H1 (cell line): ENCODE data around the gene RFX6. TPM values are rescaled to one million over a fixed set of nuclear protein-coding genes. Genes with fewer than 3 reads are reported as not detected.
A peak's percentile ranks its signal among the peaks of the same experiment; 100 is the strongest.

ENCODE experiments used
- CTCF ChIA-PET: fragments of 300-600 bp; sonication (Branson Sonifier 250); formaldehyde crosslinking; loops from one replicate; lab custom pipeline; 2021; ENCODE audit not compliant: partially characterized antibody; lab: Charles Lee
- POLR2A ChIA-PET: fragments of 300-600 bp; sonication (Branson Sonifier 250); formaldehyde crosslinking; loops from one replicate; lab custom pipeline; 2021; ENCODE audit warnings: inconsistent platforms; ENCODE audit not compliant: partially characterized antibody; lab: Charles Lee
- DNase-seq, 2 experiments: peaks; one replicate each; pipeline versions ENCODE4 v3.0.0 to v3.0.0-alpha.2; 2010 to 2022; ENCODE audit warnings: low spot score in 2 of 2, low read depth in 1 of 2, mixed read lengths in 1 of 2
- FAIRE-seq: peaks from 2 replicates; lab custom pipeline; 2011; peaks lifted over from hg19 to GRCh38; lab: Jason Lieb, UNC
- H2AFZ ChIP-seq: 2 replicates; pipeline ENCODE4 v1.8.1; 2012; ENCODE audit warnings: low read length, inconsistent platforms
- H2AK5ac ChIP-seq: 2 replicates; pipeline ENCODE4 v1.6.1; 2013; ENCODE audit warnings: low read depth, low read length
- H2BK120ac ChIP-seq: replicated peaks from 2 replicates; pipeline ENCODE3; 2013; ENCODE audit warnings: low read depth, low read length, inconsistent platforms
- H2BK12ac ChIP-seq: 2 replicates; pipeline ENCODE4 v1.6.1; 2013; ENCODE audit warnings: low read depth, low read length
- H2BK15ac ChIP-seq: 2 replicates; pipeline ENCODE4 v1.6.1; 2013; ENCODE audit warnings: low read length
- H2BK20ac ChIP-seq: 2 replicates; pipeline ENCODE4 v1.6.1; 2013; ENCODE audit warnings: low read length
- H2BK5ac ChIP-seq: 2 replicates; pipeline ENCODE4 v1.6.1; 2013; ENCODE audit warnings: low read depth, low read length
- H3K14ac ChIP-seq: 2 replicates; pipeline ENCODE4 v1.6.1; 2013; ENCODE audit warnings: inconsistent platforms; ENCODE audit not compliant: insufficient read length
- H3K18ac ChIP-seq: 2 replicates; pipeline ENCODE4 v1.6.1; 2013; ENCODE audit warnings: low read length; ENCODE audit errors: extremely low read depth
- H3K23ac ChIP-seq: 2 replicates; pipeline ENCODE4 v1.6.1; 2013; ENCODE audit warnings: inconsistent platforms; ENCODE audit not compliant: insufficient read length
- H3K23me2 ChIP-seq: 2 replicates; pipeline ENCODE4 v1.6.1; 2013; ENCODE audit warnings: low read depth, low read length
- H3K27ac ChIP-seq: 2 replicates; pipeline ENCODE4 v1.6.1; 2011; ENCODE audit warnings: low read depth, low read length, inconsistent platforms
- H3K27me3 ChIP-seq, 4 experiments: replicated peaks in 1 of 4; 1 replicate in 1 of 4; 2 replicates in 3 of 4; pipeline versions ENCODE4 v1.6.1 to v1.8.1; 2011 to 2013; ENCODE audit warnings: low read length in 3 of 4, mild to moderate bottlenecking in 3 of 4, inconsistent platforms in 2 of 4, mixed read lengths in 2 of 4, moderate library complexity in 1 of 4; ENCODE audit not compliant: control insufficient read depth in 3 of 4, insufficient read depth in 3 of 4; ENCODE audit errors: extremely low read depth in 1 of 4
- H3K36me3 ChIP-seq, 4 experiments: 2 replicates each; pipeline versions ENCODE4 v1.6.1 to v1.8.1; 2011 to 2013; ENCODE audit warnings: mild to moderate bottlenecking in 4 of 4, low read length in 3 of 4, moderate library complexity in 2 of 4, control low read depth in 1 of 4, inconsistent platforms in 1 of 4; ENCODE audit not compliant: insufficient read depth in 4 of 4, control insufficient read depth in 2 of 4
- H3K4ac ChIP-seq: replicated peaks from 2 replicates; pipeline ENCODE3; 2013; ENCODE audit warnings: low read length, low read depth, mixed read lengths, inconsistent platforms; ENCODE audit not compliant: insufficient read length
- H3K4me1 ChIP-seq, 4 experiments: replicated peaks in 1 of 4; 1 replicate in 1 of 4; 2 replicates in 3 of 4; pipeline versions ENCODE4 v1.6.1 to v1.8.1; 2011 to 2013; ENCODE audit warnings: low read length in 3 of 4, inconsistent platforms in 2 of 4, mixed read lengths in 1 of 4; ENCODE audit not compliant: insufficient read depth in 4 of 4, control insufficient read depth in 3 of 4
- H3K4me2 ChIP-seq, 2 experiments: 2 replicates each; pipeline versions ENCODE4 v1.6.1 to v1.8.1; 2011 to 2013; ENCODE audit warnings: low read depth in 2 of 2, low read length in 2 of 2, control low read depth in 1 of 2, inconsistent platforms in 1 of 2, mild to moderate bottlenecking in 1 of 2; ENCODE audit not compliant: insufficient read depth in 1 of 2
- H3K4me3 ChIP-seq, 4 experiments: fragments of 200-600, 300-600 bp in 1 of 4; sonication (generic), shearing (Covaris generic), sonication (Bioruptor Twin) in 1 of 4; 2 replicates each; pipeline versions ENCODE4 v1.5.1 to v1.8.1; 2011 to 2016; ENCODE audit warnings: low read length in 4 of 4, low read depth in 3 of 4, control low read depth in 2 of 4, inconsistent platforms in 2 of 4, mild to moderate bottlenecking in 2 of 4, mixed read lengths in 1 of 4, moderate library complexity in 1 of 4; ENCODE audit not compliant: insufficient read depth in 2 of 4; ENCODE audit errors: extremely low read depth in 1 of 4
- H3K56ac ChIP-seq: replicated peaks from 2 replicates; pipeline ENCODE3; 2013; ENCODE audit warnings: low read depth, mild to moderate bottlenecking, mixed read lengths, low read length, inconsistent platforms; ENCODE audit not compliant: insufficient read length
- H3K79me1 ChIP-seq: 2 replicates; pipeline ENCODE4 v1.6.1; 2013; ENCODE audit warnings: low read depth, low read length, control low read depth
- H3K79me2 ChIP-seq, 2 experiments: 2 replicates each; pipeline versions ENCODE4 v1.6.1 to v1.8.1; 2012 to 2013; ENCODE audit warnings: low read length in 2 of 2, mild to moderate bottlenecking in 2 of 2, inconsistent platforms in 1 of 2; ENCODE audit not compliant: insufficient read depth in 2 of 2, control insufficient read depth in 1 of 2
- H3K9ac ChIP-seq, 4 experiments: replicated peaks in 1 of 4; 1 replicate in 1 of 4; 2 replicates in 3 of 4; pipeline versions ENCODE4 v1.6.1 to v1.8.1; 2011 to 2013; ENCODE audit warnings: low read depth in 3 of 4, low read length in 3 of 4, control low read depth in 2 of 4, mild to moderate bottlenecking in 2 of 4, moderate library complexity in 2 of 4, inconsistent platforms in 1 of 4; ENCODE audit errors: extremely low read depth in 1 of 4
- H3K9me3 ChIP-seq, 2 experiments: 2 replicates each; pipeline versions ENCODE4 v1.6.1 to v1.8.1; 2012 to 2013; ENCODE audit warnings: mild to moderate bottlenecking in 2 of 2, moderate library complexity in 2 of 2, control low read depth in 1 of 2, inconsistent platforms in 1 of 2, low read depth in 1 of 2, low read length in 1 of 2, mixed read lengths in 1 of 2; ENCODE audit not compliant: insufficient read depth in 2 of 2
- H4K20me1 ChIP-seq, 2 experiments: replicated peaks in 1 of 2; 2 replicates each; pipeline versions ENCODE3 to v1.8.1; 2011 to 2013; ENCODE audit warnings: inconsistent platforms in 2 of 2, low read length in 2 of 2, mild to moderate bottlenecking in 1 of 2; ENCODE audit not compliant: insufficient read depth in 2 of 2, control insufficient read depth in 1 of 2
- H4K5ac ChIP-seq: 2 replicates; pipeline ENCODE4 v1.6.1; 2013; ENCODE audit warnings: low read length, low read depth, mixed read lengths, inconsistent platforms; ENCODE audit not compliant: insufficient read length
- H4K8ac ChIP-seq: 2 replicates; pipeline ENCODE4 v1.8.0; 2013; ENCODE audit warnings: mild to moderate bottlenecking, moderate library complexity, low read length, inconsistent platforms; ENCODE audit not compliant: insufficient read depth; ENCODE audit errors: extremely low read depth
- H4K91ac ChIP-seq: replicated peaks from 2 replicates; pipeline ENCODE3; 2013; ENCODE audit warnings: low read length, mixed read lengths, inconsistent platforms; ENCODE audit not compliant: insufficient read length
- CTCF ChIP-seq, 3 experiments: IDR thresholded peaks; 1 replicate in 2 of 3; 2 replicates in 1 of 3; pipeline versions ENCODE4 v1.5.1 to v1.6.1; 2011; ENCODE audit warnings: low read length in 3 of 3, mild to moderate bottlenecking in 3 of 3, inconsistent platforms in 2 of 3, low read depth in 1 of 3, moderate library complexity in 1 of 3; ENCODE audit not compliant: insufficient read depth in 1 of 3; ENCODE audit errors: control extremely low read depth in 1 of 3
- GTF2F1 ChIP-seq: IDR thresholded peaks from 2 replicates; pipeline ENCODE4 v1.6.1; 2012; ENCODE audit warnings: low read depth, low read length, improper control_type of control experiment, borderline replicate concordance
- HDAC6 ChIP-seq: IDR thresholded peaks from one replicate; pipeline ENCODE4 v1.7.1; 2012; ENCODE audit warnings: low read depth, mild to moderate bottlenecking, inconsistent platforms, low read length, moderate library complexity
- KDM5A ChIP-seq: fragments of 200-600 bp; IDR thresholded peaks from 2 replicates; pipeline ENCODE4 v1.7.1; 2012; ENCODE audit warnings: mild to moderate bottlenecking, low read length, inconsistent platforms, mixed read lengths
- RAD21 ChIP-seq, 2 experiments: IDR thresholded peaks in 1 of 2; conservative IDR thresholded peaks in 1 of 2; 2 replicates each; pipeline ENCODE4 v1.6.1; 2011; ENCODE audit warnings: low read depth in 2 of 2, low read length in 2 of 2, improper control_type of control experiment in 1 of 2, inconsistent platforms in 1 of 2, mild to moderate bottlenecking in 1 of 2, moderate library complexity in 1 of 2
- SP1 ChIP-seq: IDR thresholded peaks from 2 replicates; pipeline ENCODE4 v1.6.1; 2011; ENCODE audit warnings: low read depth, low read length
- TAF1 ChIP-seq: IDR thresholded peaks from 2 replicates; pipeline ENCODE4 v1.6.1; 2011; ENCODE audit warnings: mild to moderate bottlenecking, low read depth, low read length
- WGBS, 2 experiments: shearing (Covaris generic) in 1 of 2; methylation state at CpG; one replicate each; pipeline versions ENCODE4 v1.1.6 to v1.1.7; 2013 to 2015; ENCODE audit warnings: low lambda C conversion rate in 2 of 2, mixed read lengths in 2 of 2, inconsistent platforms in 1 of 2, low coverage in 1 of 2, missing lambda C conversion rate in 1 of 2; ENCODE audit not compliant: insufficient replicate concordance in 2 of 2, insufficient coverage in 1 of 2, insufficient read length in 1 of 2; ENCODE audit errors: extremely low coverage in 1 of 2, missing lambda C conversion rate in 1 of 2; 5-methylcytosine and 5-hydroxymethylcytosine counted together
- polyA plus RNA-seq, 7 experiments: library from polyadenylated mRNA; depleted of rRNA in 3 of 7; stranded (reverse) in 5 of 7; unstranded in 2 of 7; fragments of >200 nt in 5 of 7; fragments of 200-250 nt in 2 of 7; gene quantifications; 1 replicate in 5 of 7; 2 replicates in 1 of 7; 4 replicates in 1 of 7; pipeline versions ENCODE4 v1.2.1 to v1.2.3, GENCODE V29; 2011 to 2013; ENCODE audit warnings: missing spikeins in 2 of 7, mixed read lengths in 2 of 7
- total RNA-seq: library from RNA; stranded (reverse); fragmentation: NEBNext Ultra II Directional; extraction: Animal tissue kit (Norgen Biotek cat#: 25700); gene quantifications from 2 replicates; pipeline ENCODE4 v1.2.1, GENCODE V29; 2021

RFX6 gene
- total and polyA plus RNA-seq, 2 of the 8 experiments (the other 6 are each of a cell fraction or from before 2014, with no cell fraction given), result not detected

DNA sequence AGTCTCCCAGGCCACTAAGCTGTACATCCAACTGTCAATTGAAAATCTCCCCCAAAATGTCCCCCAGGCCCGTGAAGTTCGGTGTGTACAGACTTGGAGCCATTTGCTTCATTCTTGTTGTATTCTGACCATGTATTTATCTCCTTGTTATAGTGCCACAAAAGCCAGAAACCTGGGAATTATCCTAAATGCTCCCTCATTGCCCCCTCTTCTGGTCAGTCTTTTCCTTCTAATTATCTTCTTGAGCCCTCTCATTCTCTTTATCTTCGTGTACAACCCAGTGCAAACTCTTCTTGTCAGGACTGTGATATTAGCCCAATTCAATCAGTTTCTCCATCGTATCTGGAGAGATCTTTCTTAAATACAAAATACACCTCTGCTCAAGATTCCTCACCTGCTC is 64.7 kb downstream of the RFX6 start:
- no peaks in the 10 kb centered on the region for H3K79me1 ChIP-seq
- 64% methylated on average over 4 of the region's 4 CpGs; no CpG with 5 or more reads in 1 of the 2 experiments for WGBS, 2 experiments
- H3K14ac ChIP-seq, result no peak overlapping the region
- no peaks in the 10 kb centered on the region for H3K4me1 ChIP-seq
- H2BK20ac ChIP-seq, result no peak overlapping the region
- H3K9ac ChIP-seq, result no peak overlapping the region
- H3K4me2 ChIP-seq, result no peak overlapping the region
- H2BK120ac ChIP-seq, result no peak overlapping the region
- no peak overlapping the region for H2BK15ac ChIP-seq
- DNase-seq (no peak), FAIRE-seq (no peak)
- H3K9me3 ChIP-seq, result no peaks in the 10 kb centered on the region
- ChIA-PET POLR2A (no interaction called here), CTCF (interaction anchor here (0.7 to 1.6 kb wide), 12 partner anchors 9 to 327 kb away, joined by 3 to 7 read pairs (median 3); partner anchors contain the start of gene RFX6)
- no peak overlapping the region for H2BK12ac ChIP-seq
- H3K79me2 ChIP-seq, result no peaks in the 10 kb centered on the region
- no peak overlapping the region for H3K18ac ChIP-seq
- H3K56ac ChIP-seq, result no peak overlapping the region
- TF ChIP-seq KDM5A, result no peak
- peak in 2 of 3 experiments; percentile 30 to 32; a peak in 2 of 4 replicates for TF ChIP-seq CTCF (IDR thresholded peaks at IDR 0.05; ENCODE audit: control extremely low read depth in 1 of 3, insufficient read depth in 1 of 3, low read depth in 1 of 3, low read length in 3 of 3)
- peak; percentile 51 to 54 for TF ChIP-seq RAD21 (IDR thresholded peaks at IDR 0.05 in 1 of 2, conservative IDR thresholded peaks at IDR 0.05 in 1 of 2; ENCODE audit: low read depth in 2 of 2, low read length in 2 of 2)
- no peak for TF ChIP-seq TAF1
- no peak for TF ChIP-seq HDAC6
- no peak for TF ChIP-seq GTF2F1
- TF ChIP-seq SP1, result no peak
- 0 out of 2 replicates have a peak overlapping the region, but pooled peaks have one; percentile 38 for H2AFZ ChIP-seq
- H3K23ac ChIP-seq, result no peak overlapping the region
- H4K20me1 ChIP-seq, result no peaks in the 10 kb centered on the region
- no peak overlapping the region for H3K27ac ChIP-seq
- H4K91ac ChIP-seq, result no peak overlapping the region
- no peaks in the 10 kb centered on the region for H3K27me3 ChIP-seq
- no peak overlapping the region for H2BK5ac ChIP-seq
- no peak overlapping the region for H4K5ac ChIP-seq
- no peaks in the 10 kb centered on the region for H3K23me2 ChIP-seq
- no peak overlapping the region for H3K4me3 ChIP-seq
- no peaks in the 10 kb centered on the region for H3K36me3 ChIP-seq
- H2AK5ac ChIP-seq, result no peak overlapping the region
- H3K4ac ChIP-seq, result no peak overlapping the region
- H4K8ac ChIP-seq, result no peak overlapping the region
